Pancreas (tissue), 10 donors: ENCODE results near the gene RBMS3. TPM values are rescaled to one million over a fixed set of nuclear protein-coding genes. Genes with fewer than 3 reads are reported as not detected.

Experiments used
- ATAC-seq, 4 donors: fragments of 200-7000 bp; cut with Tn5 transposase; one replicate each; pipeline versions ENCODE4 v1.8.0 to v1.9.1; 2020; ENCODE audit warnings: mild to moderate bottlenecking in 4 of 4, moderate library complexity in 4 of 4
- DNase-seq, 6 donors: peaks; one replicate each; pipeline ENCODE4 v3.0.0-alpha.2; 2020
- FAIRE-seq: peaks from 2 replicates; lab custom pipeline; 2012; peaks lifted over from hg19 to GRCh38; lab: Jason Lieb, UNC
- H3K27ac ChIP-seq, 4 donors: fragments of 200-600 bp; sonication (generic); 1 replicate in 3 of 4; 2 replicates in 1 of 4; pipeline versions ENCODE4 v1.5.0 to v1.8.0; 2020
- H3K27me3 ChIP-seq, 4 donors: fragments of 200-600 bp; one replicate each; pipeline ENCODE4 v1.8.0; 2021
- H3K36me3 ChIP-seq, 3 donors: fragments of 200-600 bp; sonication (generic) in 1 of 3; one replicate each; pipeline versions ENCODE4 v1.5.0 to v1.8.0; 2020 to 2021
- H3K4me1 ChIP-seq, 3 donors: fragments of 200-600 bp; one replicate each; pipeline ENCODE4 v1.8.0; 2021
- H3K4me3 ChIP-seq, 4 donors: fragments of 200-600 bp; sonication (generic) in 2 of 4; one replicate each; pipeline versions ENCODE4 v1.5.0 to v1.8.0; 2020 to 2021
- H3K9me3 ChIP-seq, 4 donors: fragments of 200-600 bp; one replicate each; pipeline ENCODE4 v1.8.0; 2021
- CTCF ChIP-seq, 4 donors: fragments of 200-600 bp; sonication (generic) in 3 of 4; IDR thresholded peaks; one replicate each; pipeline versions ENCODE4 v1.5.0 to v1.8.0; 2021; ENCODE audit warnings: antibody characterized with exemption in 4 of 4
- WGBS, 2 donors: extraction: QIAGEN DNeasy Blood & Tissue Kit; methylation state at CpG; one replicate each; pipeline ENCODE4 v1.1.7; 2013; 5-methylcytosine and 5-hydroxymethylcytosine counted together
- intact Hi-C, 3 donors: fragments of 100-400 bp; cut with DNase I; formaldehyde crosslinking; loops; one replicate each; pipeline versions ENCODE4 v1.11.1 to v1.14.2; 2022
- polyA plus RNA-seq, 2 donors: library from polyadenylated mRNA; stranded (reverse); fragments of 200-250 nt; gene quantifications; one replicate each; pipeline ENCODE4 v1.2.3, GENCODE V29; 2013
- total RNA-seq, 6 donors: library from RNA; stranded (reverse); fragmentation: NEBNext Ultra II Directional in 4 of 6; extraction: Animal tissue kit (Norgen Biotek cat#: 25700) in 4 of 6; gene quantifications; one replicate each; pipeline versions ENCODE4 v1.2.1 to v1.2.4, GENCODE V29; 2021 to 2023
- donor health status: healthy with polysubstance abuse.
- donor health status: DM: no; HTN: no; CAD: no; lungs with moderate emphysema.
- donor health status: DM: no; HTN: no; CAD: no.
- donor health status: control.
- donor health status: control.
- donor health status: Bipolar disorder and iron deficiency.
- donor health status: DM: yes; HTN: yes; CAD: no.
- donor health status: DM: no; HTN: no; CAD: no.
- donor health status: DM: no; HTN: no; CAD: no.
- donor health status: DM: yes; HTN: yes; CAD: no.

RBMS3 gene
- total and polyA plus RNA-seq, 8 donors = 4.0 to 10.0 (median 6.6) TPM

- Histone ChIP-seq H3K27ac (no peak overlapping the region), H3K36me3 (no peaks in the 10 kb centered on the region), H3K9me3 (no peaks in the 10 kb centered on the region), H3K4me3 (no peak overlapping the region), H3K4me1 (no peaks in the 10 kb centered on the region), H3K27me3 (no peaks in the 10 kb centered on the region)
- no peak for FAIRE-seq
- no peak for DNase-seq
- WGBS, 2 donors = 79 to 85% methylated on average over 2 of the region's 2 CpGs
- no peak for ATAC-seq
- no peak for TF ChIP-seq CTCF (IDR thresholded peaks at IDR 0.05)
- intact Hi-C loops = no loop called here
Measured at GRCh38 chr3:29302619-29303018, 21.7 kb downstream of the RBMS3 start.

GRCh38 chr3:29307295-29307694, 26.4 kb downstream of the RBMS3 start:
- ATAC-seq = no peak
- no peaks in the 10 kb centered on the region for H3K9me3 ChIP-seq
- no peak overlapping the region for H3K27ac ChIP-seq
- H3K36me3 ChIP-seq = no peaks in the 10 kb centered on the region
- H3K4me1 ChIP-seq = no peaks in the 10 kb centered on the region
- TF ChIP-seq CTCF (IDR thresholded peaks at IDR 0.05) = no peak
- no peak overlapping the region for H3K4me3 ChIP-seq
- intact Hi-C loops = no loop called here
- no peaks in the 10 kb centered on the region for H3K27me3 ChIP-seq
- no peak for DNase-seq
- WGBS, 2 donors = 88 to 97% methylated on average over 1 of the region's 1 CpG
- FAIRE-seq = no peak

GRCh38 chr3:29310865-29311264, 30.0 kb downstream of the RBMS3 start:
- H3K9me3 ChIP-seq = no peaks in the 10 kb centered on the region
- no peak overlapping the region for H3K4me3 ChIP-seq
- H3K4me1 ChIP-seq = no peaks in the 10 kb centered on the region
- H3K27me3 ChIP-seq = no peaks in the 10 kb centered on the region
- DNase-seq = no peak
- WGBS, 2 donors = 48 to 53% methylated on average over 1 of the region's 1 CpG
- no peak overlapping the region for H3K27ac ChIP-seq
- H3K36me3 ChIP-seq = no peaks in the 10 kb centered on the region
- ATAC-seq = no peak
- intact Hi-C loops = no loop called here
- TF ChIP-seq CTCF (IDR thresholded peaks at IDR 0.05) = no peak
- no peak for FAIRE-seq

GRCh38 chr3:29311795-29312194, 30.9 kb downstream of the RBMS3 start:
- Histone ChIP-seq H3K27me3 (no peaks in the 10 kb centered on the region), H3K4me3 (no peak overlapping the region), H3K27ac (no peak overlapping the region), H3K36me3 (no peaks in the 10 kb centered on the region), H3K4me1 (no peaks in the 10 kb centered on the region), H3K9me3 (no peaks in the 10 kb centered on the region)
- WGBS, 2 donors = 65 to 78% methylated on average over 3 of the region's 3 CpGs
- no peak for ATAC-seq
- no peak for DNase-seq
- intact Hi-C loops = no loop called here
- TF ChIP-seq CTCF (IDR thresholded peaks at IDR 0.05) = no peak
- FAIRE-seq = no peak

GRCh38 chr3:29312395-29312794, 31.5 kb downstream of the RBMS3 start:
- no peak for FAIRE-seq
- 66 to 68% methylated on average over 2 of the region's 2 CpGs for WGBS, 2 donors
- no peak overlapping the region for H3K27ac ChIP-seq

More at GRCh38 chr3:29312395-29312794, 31.5 kb downstream of the RBMS3 start:
- DNase-seq (no peak), ATAC-seq (no peak)
- no peaks in the 10 kb centered on the region for H3K9me3 ChIP-seq
- no peak for TF ChIP-seq CTCF (IDR thresholded peaks at IDR 0.05)
- H3K4me3 ChIP-seq = no peak overlapping the region
- H3K4me1 ChIP-seq = peaks cover 0 to under 1% (median 0%) of the 10 kb centered on the region in 3 donors
- H3K36me3 ChIP-seq = no peaks in the 10 kb centered on the region
- intact Hi-C loops = no loop called here
- H3K27me3 ChIP-seq = no peaks in the 10 kb centered on the region
